ENCODE data around the gene LDHAL6B.

GRCh38 chr15:59194639-59195325, 11.9 kb upstream of the LDHAL6B start:
- TF ChIP-seq CTCF (IDR thresholded peaks at IDR 0.05): no peak
- no peak for TF ChIP-seq POLR2A (IDR thresholded peaks at IDR 0.05)
